CD14-positive monocyte (primary cell): ENCODE measurements around the gene CR1L. TPM values are rescaled to one million over a fixed set of nuclear protein-coding genes. Genes with fewer than 3 reads are reported as not detected.

Experiments used
- DNase-seq, 3 donors: peaks; one replicate each; pipeline ENCODE4 v3.0.0-alpha.2; 2011 to 2022
- H2AFZ ChIP-seq: 2 replicates; pipeline ENCODE4 v1.6.0; 2012; ENCODE audit warnings: mild to moderate bottlenecking, low read depth, low read length, inconsistent platforms; ENCODE audit not compliant: insufficient read depth, poor library complexity, severe bottlenecking
- H3K27ac ChIP-seq, 2 donors: 1 replicate in 1 of 2; 2 replicates in 1 of 2; pipeline ENCODE4 v1.5.1; 2012 to 2013; ENCODE audit warnings: low read length in 2 of 2, control low read depth in 1 of 2, inconsistent platforms in 1 of 2, low read depth in 1 of 2, mild to moderate bottlenecking in 1 of 2
- H3K27me3 ChIP-seq, 2 donors: one replicate each; pipeline versions ENCODE4 v1.6.0 to v1.6.1; 2011 to 2013; ENCODE audit warnings: low read length in 2 of 2; ENCODE audit not compliant: control insufficient read depth in 2 of 2, insufficient read depth in 2 of 2
- H3K36me3 ChIP-seq, 2 donors: replicated peaks in 1 of 2; 1 replicate in 1 of 2; 2 replicates in 1 of 2; pipeline versions ENCODE4 v1.5.1 to v1.6.1; 2012 to 2013; ENCODE audit warnings: low read length in 2 of 2, control low read depth in 1 of 2, inconsistent platforms in 1 of 2, mild to moderate bottlenecking in 1 of 2; ENCODE audit not compliant: insufficient read depth in 2 of 2, control insufficient read depth in 1 of 2
- H3K4me1 ChIP-seq, 2 donors: 1 replicate in 1 of 2; 2 replicates in 1 of 2; pipeline versions ENCODE4 v1.5.1 to v1.6.1; 2012 to 2013; ENCODE audit warnings: low read length in 2 of 2, control low read depth in 1 of 2, inconsistent platforms in 1 of 2, mild to moderate bottlenecking in 1 of 2, moderate library complexity in 1 of 2; ENCODE audit not compliant: insufficient read depth in 2 of 2, control insufficient read depth in 1 of 2
- H3K4me2 ChIP-seq: replicated peaks from 2 replicates; pipeline ENCODE3; 2012; ENCODE audit warnings: low read length, moderate library complexity, mild to moderate bottlenecking; ENCODE audit not compliant: poor library complexity, severe bottlenecking; ENCODE audit errors: extremely low read depth
- H3K4me3 ChIP-seq, 3 experiments: fragments of 200-600 bp in 1 of 3; sonication (generic) in 1 of 3; replicated peaks in 1 of 3; 1 replicate in 2 of 3; 2 replicates in 1 of 3; pipeline ENCODE4 v1.5.1; 2011 to 2013; ENCODE audit warnings: low read length in 3 of 3, mild to moderate bottlenecking in 3 of 3, control low read depth in 2 of 3, low read depth in 2 of 3, inconsistent platforms in 1 of 3, moderate library complexity in 1 of 3
- H3K79me2 ChIP-seq: 2 replicates; pipeline ENCODE4 v1.6.0; 2012; ENCODE audit warnings: mild to moderate bottlenecking, control low read depth, inconsistent platforms, low read length, moderate library complexity; ENCODE audit not compliant: insufficient read depth
- H3K9ac ChIP-seq: 2 replicates; pipeline ENCODE4 v1.6.0; 2017; ENCODE audit warnings: low read length, mild to moderate bottlenecking; ENCODE audit not compliant: insufficient read depth, poor library complexity, severe bottlenecking
- H3K9me3 ChIP-seq, 2 donors: replicated peaks in 1 of 2; 1 replicate in 1 of 2; 2 replicates in 1 of 2; pipeline versions ENCODE4 v1.5.1 to v1.6.1; 2012 to 2013; ENCODE audit warnings: low read length in 2 of 2, control low read depth in 1 of 2; ENCODE audit not compliant: control insufficient read depth in 1 of 2, insufficient read depth in 1 of 2
- H4K20me1 ChIP-seq: 2 replicates; pipeline ENCODE4 v1.6.0; 2012; ENCODE audit warnings: mild to moderate bottlenecking, low read length, control low read depth, moderate library complexity; ENCODE audit not compliant: insufficient read depth
- H3K27ac Mint-ChIP-seq, 7 donors: one replicate each; pipeline ENCODE4 v1.8.0; 2020; ENCODE audit warnings: mild to moderate bottlenecking in 7 of 7, mixed read lengths in 7 of 7, moderate library complexity in 6 of 7, inconsistent platforms in 2 of 7
- H3K27me3 Mint-ChIP-seq, 3 donors: one replicate each; pipeline ENCODE4 v1.8.0; 2021 to 2022; ENCODE audit warnings: low read depth in 3 of 3, mild to moderate bottlenecking in 3 of 3, mixed read lengths in 3 of 3, moderate library complexity in 3 of 3, inconsistent platforms in 1 of 3
- H3K36me3 Mint-ChIP-seq, 2 donors: one replicate each; pipeline ENCODE4 v1.8.0; 2020; ENCODE audit warnings: mixed read lengths in 2 of 2, inconsistent platforms in 1 of 2, mild to moderate bottlenecking in 1 of 2
- H3K4me1 Mint-ChIP-seq: one replicate; pipeline ENCODE4 v1.8.0; 2020; ENCODE audit warnings: mild to moderate bottlenecking, mixed read lengths
- H3K4me3 Mint-ChIP-seq, 2 donors: one replicate each; pipeline ENCODE4 v1.8.0; 2020; ENCODE audit warnings: mild to moderate bottlenecking in 2 of 2, mixed read lengths in 2 of 2, moderate library complexity in 1 of 2
- H3K9me3 Mint-ChIP-seq, 7 donors: one replicate each; pipeline ENCODE4 v1.8.0; 2020 to 2022; ENCODE audit warnings: mixed read lengths in 7 of 7, mild to moderate bottlenecking in 6 of 7, moderate library complexity in 6 of 7, inconsistent platforms in 2 of 7
- CTCF ChIP-seq: fragments of 200-600 bp; IDR thresholded peaks from one replicate; pipeline ENCODE4 v1.8.0; 2022; ENCODE audit warnings: antibody characterized with exemption, mild to moderate bottlenecking
- WGBS: methylation state at CpG from one replicate; pipeline ENCODE4 v1.1.5; 2013; ENCODE audit warnings: missing lambda C conversion rate; ENCODE audit not compliant: insufficient coverage; 5-methylcytosine and 5-hydroxymethylcytosine counted together
- intact Hi-C, 2 donors: fragments of 100-400 bp; cut with micrococcal nuclease; formaldehyde crosslinking; loops; one replicate each; pipeline versions ENCODE4 v1.15.0 to v1.15.1; 2023
- polyA plus RNA-seq, 3 donors: library from polyadenylated mRNA; depleted of rRNA in 1 of 3; unstranded in 2 of 3; stranded (reverse) in 1 of 3; fragments of 300-500 nt in 2 of 3; fragments of >200 nt in 1 of 3; fragmentation: Illumina TruSeq in 2 of 3; gene quantifications; 1 replicate in 2 of 3; 2 replicates in 1 of 3; pipeline ENCODE4 v1.2.3, GENCODE V29; 2012 to 2021

The CR1L gene
- polyA plus RNA-seq, 3 donors: 0.49 TPM; not detected in 2

GRCh38 chr1:207658408-207658807 lies 13.5 kb downstream of the CR1L start:
- Histone ChIP-seq H4K20me1 (no peaks in the 10 kb centered on the region), H2AFZ (no peak overlapping the region), H3K9ac (no peak overlapping the region), H3K4me3 (no peak overlapping the region), H3K4me2 (no peak overlapping the region), H3K36me3 (no peaks in the 10 kb centered on the region), H3K79me2 (no peaks in the 10 kb centered on the region), H3K4me1 (no peaks in the 10 kb centered on the region), H3K9me3 (no peaks in the 10 kb centered on the region), H3K27me3 (no peaks in the 10 kb centered on the region), H3K27ac (no peak overlapping the region)
- Mint-ChIP-seq H3K4me3 (peak overlapping the region in 1 of 2 donors; percentile 8), H3K9me3 (peaks cover under 1 to 10% (median 4%) of the 10 kb centered on the region in 7 donors), H3K36me3 (no peaks in the 10 kb centered on the region), H3K4me1 (no peaks in the 10 kb centered on the region), H3K27ac (no peak overlapping the region), H3K27me3 (peaks cover 0 to 11% (median 1%) of the 10 kb centered on the region in 3 donors)
- intact Hi-C loops: no loop called here
- no peak for DNase-seq
- 96% methylated on average over 5 of the region's 7 CpGs for WGBS
- TF ChIP-seq CTCF: no peak

GRCh38 chr1:207658904-207659485 lies 14.1 kb downstream of the CR1L start:
- Histone ChIP-seq H2AFZ (no peak overlapping the region), H3K4me3 (no peak overlapping the region), H3K36me3 (no peaks in the 10 kb centered on the region), H4K20me1 (no peaks in the 10 kb centered on the region), H3K4me2 (no peak overlapping the region), H3K79me2 (no peaks in the 10 kb centered on the region), H3K9ac (no peak overlapping the region), H3K27me3 (no peaks in the 10 kb centered on the region), H3K4me1 (no peaks in the 10 kb centered on the region), H3K9me3 (no peaks in the 10 kb centered on the region), H3K27ac (no peak overlapping the region)
- H3K9me3 Mint-ChIP-seq: peaks cover 3 to 14% (median 8%) of the 10 kb centered on the region in 7 donors
- no peak for DNase-seq
- H3K4me3 Mint-ChIP-seq: no peak overlapping the region
- 96% methylated on average over 8 of the region's 9 CpGs for WGBS
- peaks cover 0 to 11% (median 1%) of the 10 kb centered on the region in 3 donors for H3K27me3 Mint-ChIP-seq
- peak overlapping the region in 1 of 7 donors; percentile 43 for H3K27ac Mint-ChIP-seq
- intact Hi-C loops: no loop called here
- no peaks in the 10 kb centered on the region for H3K4me1 Mint-ChIP-seq
- no peaks in the 10 kb centered on the region for H3K36me3 Mint-ChIP-seq
- no peak for TF ChIP-seq CTCF
